GM18519 (cell line): ENCODE data around the gene CTXN3.

Experiments used
- ATAC-seq: cut with Tn5 transposase; IDR thresholded peaks from one replicate; pipeline ENCODE4 v1.9.1; 2021; ENCODE audit warnings: mild to moderate bottlenecking, moderate library complexity; ENCODE audit not compliant: unreplicated experiment, low FRiP score

The CTXN3 gene

GRCh38 chr5:127696683-127697082 lies 47.8 kb downstream of the CTXN3 start:
- no peak for ATAC-seq

- ATAC-seq, result no peak
Measured at GRCh38 chr5:127697894-127698600, 49.2 kb downstream of the CTXN3 start.

DNA sequence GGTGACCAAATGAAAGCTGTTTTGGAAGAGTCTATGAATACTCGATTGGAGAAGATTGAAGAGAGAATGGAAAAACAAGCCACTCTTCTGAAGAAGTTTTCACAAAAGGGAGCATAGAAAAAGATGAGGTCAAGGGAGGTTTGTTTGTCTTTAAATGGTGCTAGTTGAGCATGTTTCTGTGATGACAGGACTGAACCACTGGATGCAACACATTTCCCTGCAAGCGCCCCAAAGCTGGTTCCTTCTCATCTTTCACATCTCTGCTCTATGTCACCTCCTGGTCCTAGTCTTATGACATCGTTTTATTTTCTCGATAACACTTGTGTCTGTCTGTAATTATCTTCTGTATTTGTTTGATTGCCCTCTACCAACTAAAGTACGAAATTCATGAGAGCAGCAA lies 50.5 kb downstream of the CTXN3 start:
- ATAC-seq, result no peak

DNA sequence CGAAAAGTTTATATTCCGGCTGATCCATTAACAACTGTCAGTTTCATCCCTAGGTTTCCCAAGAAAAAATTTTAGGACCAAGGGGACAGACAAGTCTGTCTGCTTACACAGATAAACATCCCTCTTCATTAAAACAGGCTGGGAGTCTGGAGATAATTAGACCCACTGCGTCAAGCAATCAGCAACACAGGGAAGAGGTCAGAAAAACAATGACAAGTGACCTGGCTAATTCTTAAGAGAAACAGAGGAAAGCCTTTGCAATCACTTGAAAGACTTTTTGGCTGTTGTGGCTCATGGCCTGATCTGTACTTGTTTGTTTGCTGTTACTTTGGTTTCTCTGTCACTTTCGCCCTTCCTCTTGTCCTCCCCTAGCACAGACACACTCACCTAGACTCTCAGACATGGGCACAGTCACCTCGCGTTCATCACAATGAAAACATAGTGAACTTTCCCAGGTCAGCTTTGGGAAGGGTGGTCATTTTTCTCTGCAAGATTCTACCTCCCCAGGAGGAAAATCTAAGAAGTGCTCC lies 51.4 kb downstream of the CTXN3 start:
- no peak for ATAC-seq

- no peak for ATAC-seq
Measured at GRCh38 chr5:127702434-127702833, 53.6 kb downstream of the CTXN3 start.

- no peak for ATAC-seq
Measured at GRCh38 chr5:127702926-127703561, 54.2 kb downstream of the CTXN3 start, which contains the start of gene CCDC192. Gene CCDC192, plus strand, starts transcription at chr5:127703391. Its CDS starts 55 bp downstream, at chr5:127703446.

DNA sequence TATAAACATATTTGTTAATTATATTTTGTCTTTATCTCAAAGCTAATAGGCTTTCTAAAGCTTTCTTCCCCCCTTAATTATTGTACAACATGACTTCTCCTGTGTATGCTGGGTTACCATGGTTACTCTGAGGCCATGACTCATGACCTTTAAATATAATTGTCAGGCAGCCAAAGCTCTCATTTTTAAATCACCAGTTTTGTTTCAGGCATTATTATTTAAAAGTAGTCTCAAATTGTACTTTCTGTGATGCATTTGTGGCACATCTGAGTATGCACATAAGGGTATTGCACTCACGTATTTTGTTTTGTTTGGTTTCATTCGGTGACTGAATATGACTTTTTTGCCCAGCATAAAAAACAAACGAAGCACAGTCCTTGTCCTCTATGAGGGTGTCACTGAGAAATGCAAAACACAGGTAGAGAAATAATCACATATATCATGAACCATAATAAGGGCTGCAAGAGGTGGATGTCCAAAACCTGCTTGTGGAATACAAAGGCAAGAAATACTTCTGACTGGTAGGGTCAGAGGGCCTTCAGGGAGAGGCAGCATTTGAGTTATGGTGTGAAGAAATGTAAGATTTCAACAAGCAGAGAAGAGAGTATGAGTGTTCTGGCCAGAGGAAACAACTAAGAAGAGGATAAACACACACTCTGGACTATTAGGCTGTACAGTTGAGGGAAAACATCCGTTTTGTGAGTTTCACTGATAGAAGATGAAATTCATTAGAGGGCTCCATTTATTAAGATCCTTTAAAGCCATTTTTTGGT lies 56.4 kb downstream of the CTXN3 start:
- no peak for ATAC-seq

- ATAC-seq, result no peak
Measured at GRCh38 chr5:127706691-127707090, 57.8 kb downstream of the CTXN3 start.

GRCh38 chr5:127707209-127707608 lies 58.3 kb downstream of the CTXN3 start:
- no peak for ATAC-seq
